ENCODE measurements around the gene FHAD1. TPM values are rescaled to one million over a fixed set of nuclear protein-coding genes. Genes with fewer than 3 reads are reported as not detected.

Gene FHAD1
- total RNA-seq, 1 experiment from 2014 or later = 3.5 TPM

- no peak for ATAC-seq
- TF ChIP-seq JUND (IDR thresholded peaks at IDR 0.05) (no peak), POLR2AphosphoS5 (IDR thresholded peaks at IDR 0.05; ENCODE audit: low read depth, low read length) (no peak), ZFX (IDR thresholded peaks at IDR 0.05) (no peak), TCF7L2 (IDR thresholded peaks at IDR 0.05; ENCODE audit: borderline replicate concordance, extremely low read depth, insufficient read depth, insufficient read length) (no peak), ZNF274 (IDR thresholded peaks at IDR 0.05; ENCODE audit: low read depth, low read length) (no peak), YY1 (IDR thresholded peaks at IDR 0.05; ENCODE audit: extremely low read depth, insufficient replicate concordance, low read depth, low read length) (no peak), SP1 (IDR thresholded peaks at IDR 0.05; ENCODE audit: low read depth) (no peak), EGR1 (IDR thresholded peaks at IDR 0.05; ENCODE audit: low read depth) (no peak), ZBTB33 (IDR thresholded peaks at IDR 0.05; ENCODE audit: extremely low read depth, insufficient replicate concordance, low read length) (no peak), RAD21 (IDR thresholded peaks at IDR 0.05; ENCODE audit: low read depth) (no peak), FOSL1 (IDR thresholded peaks at IDR 0.05; ENCODE audit: low read depth) (no peak)
- H3K4me2 ChIP-seq (ENCODE audit: low read length) = no peak overlapping the region
- H3K27me3 ChIP-seq (ENCODE audit: insufficient read depth, low read length) = no peaks in the 10 kb centered on the region
- CTCF ChIA-PET = no interaction called here
- intact Hi-C loops (cut with micrococcal nuclease) = no loop called here
- H2AFZ ChIP-seq (ENCODE audit: low read depth, low read length, poor library complexity, severe bottlenecking) = no peak overlapping the region
- no peaks in the 10 kb centered on the region for H3K79me2 ChIP-seq (ENCODE audit: insufficient read depth, low read length)
- H3K27ac ChIP-seq (ENCODE audit: low read depth, low read length) = no peak overlapping the region
- H3K9me3 ChIP-seq (ENCODE audit: control insufficient read depth in 1 of 2, insufficient read depth in 1 of 2, low read depth in 1 of 2, low read length in 2 of 2) = no peaks in the 10 kb centered on the region
- H3K9me2 ChIP-seq (ENCODE audit: insufficient read depth) = no peaks in the 10 kb centered on the region
- H3K9ac ChIP-seq (ENCODE audit: low read length) = no peak overlapping the region
- no TSS peak for BruUV-seq (replicated peaks)
- RAD21 ChIA-PET (ENCODE audit: low non-redundant PET in 1 of 2, low total read pairs in 2 of 2, uncharacterized antibody in 2 of 2, unreplicated experiment in 2 of 2) = no interaction called here
- DNase-seq (ENCODE audit: low read depth, low spot score) = no peak
- POLR2A ChIA-PET = no interaction called here
- H3K36me3 ChIP-seq (ENCODE audit: control insufficient read depth in 1 of 2, insufficient read depth in 2 of 2, low read length in 2 of 2) = no peaks in the 10 kb centered on the region
- H3K4me1 ChIP-seq (ENCODE audit: control insufficient read depth in 1 of 2, insufficient read depth in 2 of 2, low read length in 2 of 2) = peaks cover 0 to 27% of the 10 kb centered on the region in 2 experiments; a peak in 2 of 4 replicates
- H4K20me1 ChIP-seq (ENCODE audit: insufficient read depth) = no peaks in the 10 kb centered on the region
- H3K4me3 ChIP-seq (replicated peaks in 1 of 2; ENCODE audit: low read depth in 1 of 2, low read length in 2 of 2) = no peak overlapping the region
Measured at GRCh38 chr1:15226388-15227255, 20.4 kb upstream of the FHAD1 start.

All from HCT116 (cell line).